WI38 (cell line): ENCODE results near the gene CRAMP1.

Experiments
- H3K4me3 ChIP-seq: 2 replicates; pipeline ENCODE4 v1.5.1; 2011; ENCODE audit warnings: low read depth, mild to moderate bottlenecking, control low read depth, low read length
- TF ChIP-seq, protein P1 (sequence below): IDR thresholded peaks from 2 replicates; pipeline ENCODE4 v1.5.1; 2012; ENCODE audit warnings: low read depth, mild to moderate bottlenecking, control low read depth, low read length

CRAMP1 gene

DNA sequence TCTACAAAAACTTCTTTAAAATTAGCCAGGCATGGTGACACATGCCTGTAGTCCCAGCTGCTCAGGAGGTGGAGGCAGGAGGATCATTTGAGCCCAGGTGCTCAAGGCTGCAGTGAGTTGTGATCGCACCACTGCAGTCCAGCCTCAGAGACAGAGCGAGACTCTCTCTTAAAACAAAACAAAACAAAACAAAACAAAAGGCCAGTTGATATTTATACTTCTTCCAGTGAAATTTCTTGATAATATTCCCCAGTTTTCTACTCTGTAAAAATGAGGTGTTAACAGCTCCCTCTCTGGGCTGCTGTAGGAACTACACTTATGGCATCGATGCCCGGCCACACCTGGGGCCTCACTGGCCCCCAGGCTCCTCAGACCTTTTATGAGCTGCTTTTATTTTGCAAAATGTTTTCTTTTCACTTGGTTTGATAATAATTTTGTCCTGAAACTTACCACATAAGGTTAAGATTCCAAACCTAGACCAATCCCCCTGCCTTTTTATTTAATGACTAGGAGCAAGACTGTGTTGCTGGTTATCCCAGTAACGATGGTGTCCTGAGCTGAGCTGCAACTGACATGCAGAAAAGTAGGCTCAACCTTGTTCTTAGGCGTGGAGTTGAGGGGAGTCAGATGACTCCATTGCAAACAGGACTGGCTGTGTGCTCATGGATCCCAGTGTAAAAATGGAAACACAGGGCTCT lies 111.4 kb downstream of the CRAMP1 start:
- TF ChIP-seq, protein P1, sequence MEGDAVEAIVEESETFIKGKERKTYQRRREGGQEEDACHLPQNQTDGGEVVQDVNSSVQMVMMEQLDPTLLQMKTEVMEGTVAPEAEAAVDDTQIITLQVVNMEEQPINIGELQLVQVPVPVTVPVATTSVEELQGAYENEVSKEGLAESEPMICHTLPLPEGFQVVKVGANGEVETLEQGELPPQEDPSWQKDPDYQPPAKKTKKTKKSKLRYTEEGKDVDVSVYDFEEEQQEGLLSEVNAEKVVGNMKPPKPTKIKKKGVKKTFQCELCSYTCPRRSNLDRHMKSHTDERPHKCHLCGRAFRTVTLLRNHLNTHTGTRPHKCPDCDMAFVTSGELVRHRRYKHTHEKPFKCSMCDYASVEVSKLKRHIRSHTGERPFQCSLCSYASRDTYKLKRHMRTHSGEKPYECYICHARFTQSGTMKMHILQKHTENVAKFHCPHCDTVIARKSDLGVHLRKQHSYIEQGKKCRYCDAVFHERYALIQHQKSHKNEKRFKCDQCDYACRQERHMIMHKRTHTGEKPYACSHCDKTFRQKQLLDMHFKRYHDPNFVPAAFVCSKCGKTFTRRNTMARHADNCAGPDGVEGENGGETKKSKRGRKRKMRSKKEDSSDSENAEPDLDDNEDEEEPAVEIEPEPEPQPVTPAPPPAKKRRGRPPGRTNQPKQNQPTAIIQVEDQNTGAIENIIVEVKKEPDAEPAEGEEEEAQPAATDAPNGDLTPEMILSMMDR: peak; percentile 89
- no peak overlapping the region for H3K4me3 ChIP-seq

DNA sequence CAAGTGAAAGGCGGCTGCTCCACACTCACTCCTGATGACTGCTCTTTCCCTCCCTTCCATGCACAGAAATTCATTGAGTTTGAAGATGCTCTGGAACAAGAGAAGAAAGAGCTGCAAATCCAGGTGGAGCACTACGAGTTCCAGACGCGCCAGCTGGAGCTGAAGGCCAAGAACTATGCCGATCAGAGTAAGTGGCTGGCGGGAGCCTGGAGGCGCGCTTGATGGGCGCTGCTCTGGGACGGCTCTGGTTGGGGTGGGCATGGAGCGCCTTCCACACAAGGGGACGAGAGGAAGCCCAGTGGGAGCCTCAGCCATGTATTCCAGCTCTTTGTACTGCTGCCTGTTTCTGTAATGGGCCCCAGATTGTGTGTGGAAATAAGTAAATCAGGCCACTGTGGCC lies 112.3 kb downstream of the CRAMP1 start:
- no peak overlapping the region for H3K4me3 ChIP-seq
- TF ChIP-seq, protein P1: no peak

DNA sequence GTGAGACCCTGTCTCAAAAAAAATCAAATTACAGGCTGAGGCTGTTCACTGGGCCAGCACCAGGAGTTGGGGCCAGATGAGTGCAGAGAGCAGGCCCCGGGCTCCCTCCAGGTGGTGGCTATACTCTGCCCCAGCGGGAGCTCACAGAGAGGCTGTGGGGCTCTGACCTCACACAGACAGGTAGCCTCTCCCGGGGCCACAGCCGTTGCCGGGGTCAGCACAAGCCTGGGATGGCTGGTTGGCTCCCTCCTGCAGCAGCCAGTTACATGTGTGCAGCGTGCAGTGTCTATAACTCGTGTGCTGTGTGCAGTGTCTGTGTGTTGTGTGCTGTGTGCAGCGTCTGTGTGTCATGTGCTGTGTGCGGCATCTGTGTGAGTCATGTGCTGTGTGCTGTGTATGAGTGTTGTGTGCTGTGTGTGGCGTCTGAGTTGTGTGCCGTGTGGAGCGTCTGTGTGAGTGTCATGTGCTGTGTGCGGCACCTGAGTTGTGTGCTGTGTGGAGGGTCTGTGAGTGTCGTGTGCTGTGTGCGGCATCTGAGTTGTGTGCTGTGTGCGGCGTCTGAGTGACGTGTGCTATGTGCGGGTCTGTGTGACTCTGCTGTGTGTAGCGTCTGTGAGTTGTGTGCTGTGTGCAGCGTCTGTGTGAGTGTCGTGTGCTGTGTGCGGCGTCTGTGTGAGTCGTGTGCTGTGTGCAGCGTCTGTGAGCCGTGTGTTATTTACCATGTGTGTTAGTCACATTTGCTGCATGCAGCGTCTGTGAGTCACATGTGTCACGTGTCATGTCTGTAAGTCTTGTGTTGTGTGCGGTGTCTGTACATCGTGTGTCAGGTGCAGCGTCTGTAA lies 114.7 kb downstream of the CRAMP1 start:
- H3K4me3 ChIP-seq: no peak overlapping the region
- TF ChIP-seq, protein P1: no peak
